ENCODE measurements around the gene SNRPA1. TPM values are rescaled to one million over a fixed set of nuclear protein-coding genes. Genes with fewer than 3 reads are reported as not detected.
A peak's percentile ranks its signal among the peaks of the same experiment; 100 is the strongest.

The SNRPA1 gene
- total RNA-seq, 1 donor from 2014 or later = 13.3 TPM

DNA sequence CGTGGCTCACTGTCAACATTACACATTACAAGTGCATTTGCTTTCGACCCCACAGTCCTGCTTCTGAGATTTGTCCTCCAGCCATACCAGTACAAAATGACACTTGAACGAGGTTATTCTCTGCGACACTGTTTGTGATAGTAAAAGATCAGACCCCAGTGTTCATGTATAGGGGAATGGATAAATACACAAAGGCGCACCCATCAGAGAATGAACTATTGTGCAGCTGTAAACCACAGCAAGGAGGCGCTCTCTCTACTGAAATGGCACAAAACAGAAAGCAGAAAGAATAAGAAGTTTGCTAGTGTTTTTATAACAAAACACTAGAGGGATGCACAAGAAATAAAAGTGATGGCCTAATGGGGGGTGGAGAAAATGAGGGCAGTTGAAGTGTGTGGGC, 38.3 kb downstream of the SNRPA1 start:
- DNase-seq = no peak

DNA sequence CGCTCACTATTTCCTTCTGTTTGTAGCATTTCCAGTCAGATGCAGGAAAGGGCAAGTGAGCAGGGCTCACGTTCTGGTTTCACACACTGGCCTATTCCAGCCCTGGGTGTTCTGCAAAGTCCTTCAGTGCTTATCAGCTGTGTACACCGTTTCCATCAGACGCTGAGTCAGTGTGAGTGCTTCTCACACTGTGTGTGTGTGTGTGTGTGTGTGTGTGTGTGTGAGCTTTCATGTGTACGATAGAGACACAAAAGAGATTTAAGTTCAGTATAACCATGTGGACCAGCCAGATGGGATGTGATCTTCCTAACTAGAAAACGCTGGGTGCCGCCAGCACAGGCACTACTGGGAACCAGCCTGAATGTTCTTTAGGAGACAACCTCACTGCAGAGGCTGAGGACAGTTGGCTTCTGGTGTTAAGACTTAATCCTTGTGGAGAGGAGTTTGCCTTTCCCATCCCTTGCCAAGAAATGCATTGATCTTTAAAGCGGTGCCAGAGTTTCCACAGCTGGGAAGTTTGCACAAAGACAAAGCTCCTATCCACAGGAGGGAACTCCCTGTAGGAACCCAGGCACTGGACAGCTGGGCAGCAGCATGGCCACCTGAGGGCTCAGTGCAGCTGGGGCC, 39.3 kb downstream of the SNRPA1 start:
- DNase-seq = peak; percentile 91

DNA sequence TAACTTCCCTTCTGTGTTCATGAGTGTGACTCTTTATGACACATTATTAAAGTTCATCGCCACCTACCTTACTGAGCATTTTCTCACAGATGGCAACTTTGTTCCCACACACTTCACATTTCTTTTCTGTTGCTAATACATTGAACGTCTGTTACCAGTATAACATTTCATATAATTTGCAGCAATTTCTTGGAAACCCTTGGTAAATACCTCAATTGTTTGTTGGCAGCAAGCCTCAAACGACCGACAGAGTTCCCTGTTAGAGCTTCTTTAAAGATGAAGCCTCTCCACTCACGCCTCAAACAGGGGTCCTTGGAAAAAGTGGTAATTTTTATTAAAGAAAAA, 40.0 kb downstream of the SNRPA1 start:
- DNase-seq = no peak

DNA sequence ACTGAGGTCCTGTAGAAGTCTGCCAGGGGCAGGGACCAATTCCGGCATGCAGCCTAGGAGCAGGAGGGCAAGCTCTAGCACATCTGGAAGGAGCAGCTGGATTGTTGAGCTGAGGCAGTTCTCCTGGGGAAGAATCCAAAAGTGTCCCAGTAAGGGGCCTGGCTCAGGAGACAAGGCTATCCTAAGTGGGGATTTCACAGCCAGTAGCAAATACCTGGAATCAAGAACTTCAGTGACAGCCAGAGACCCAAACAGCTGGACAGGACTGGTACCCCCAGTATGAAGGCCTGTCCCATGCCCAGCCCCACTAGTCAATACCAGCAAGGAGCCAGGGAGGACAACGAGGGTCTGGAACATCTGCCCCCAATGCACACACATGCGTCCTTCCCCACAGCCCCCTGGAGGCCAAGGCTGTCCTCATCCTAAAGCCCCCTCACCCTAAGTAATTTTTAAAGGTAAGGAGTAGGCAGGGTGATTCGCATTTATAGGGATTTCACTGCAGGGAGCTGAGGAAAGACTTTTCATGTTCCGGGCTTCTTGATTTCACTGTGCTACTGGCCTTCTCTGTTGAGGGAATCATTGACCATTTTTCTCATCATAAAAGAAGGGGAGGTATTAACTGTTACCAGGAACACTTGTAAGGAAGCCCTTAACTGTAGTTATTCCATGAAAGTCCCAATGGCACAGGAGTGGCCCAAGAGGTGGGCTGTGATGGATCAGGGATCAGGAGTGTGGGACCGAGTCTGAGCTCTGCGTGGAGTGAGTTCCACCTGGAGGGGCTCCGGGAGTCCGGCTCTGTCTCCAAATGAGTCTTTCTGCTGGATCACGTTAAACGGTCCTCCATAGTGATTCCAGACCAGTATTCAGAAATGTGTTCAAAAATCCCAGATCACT, 40.6 kb downstream of the SNRPA1 start:
- DNase-seq = no peak

DNA sequence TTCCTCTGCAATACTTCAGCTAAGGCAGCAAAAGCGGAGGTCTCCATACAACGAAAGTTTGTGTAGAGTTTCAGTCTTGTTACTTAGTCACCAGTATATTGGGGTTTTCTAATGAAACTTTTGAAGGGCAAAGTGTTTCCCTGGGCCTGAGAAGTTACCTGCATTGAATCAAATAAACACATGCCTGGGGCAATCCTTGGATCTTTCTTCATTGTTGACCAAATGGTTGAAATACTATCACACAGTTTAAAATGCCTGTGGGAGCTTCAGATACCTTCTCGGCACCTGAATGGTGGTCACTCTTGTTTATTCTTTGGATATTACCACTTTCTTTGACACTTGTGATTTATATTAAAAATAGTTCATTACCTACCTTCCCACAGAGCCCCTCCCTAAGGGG, 42.2 kb downstream of the SNRPA1 start:
- no peak for DNase-seq

DNA sequence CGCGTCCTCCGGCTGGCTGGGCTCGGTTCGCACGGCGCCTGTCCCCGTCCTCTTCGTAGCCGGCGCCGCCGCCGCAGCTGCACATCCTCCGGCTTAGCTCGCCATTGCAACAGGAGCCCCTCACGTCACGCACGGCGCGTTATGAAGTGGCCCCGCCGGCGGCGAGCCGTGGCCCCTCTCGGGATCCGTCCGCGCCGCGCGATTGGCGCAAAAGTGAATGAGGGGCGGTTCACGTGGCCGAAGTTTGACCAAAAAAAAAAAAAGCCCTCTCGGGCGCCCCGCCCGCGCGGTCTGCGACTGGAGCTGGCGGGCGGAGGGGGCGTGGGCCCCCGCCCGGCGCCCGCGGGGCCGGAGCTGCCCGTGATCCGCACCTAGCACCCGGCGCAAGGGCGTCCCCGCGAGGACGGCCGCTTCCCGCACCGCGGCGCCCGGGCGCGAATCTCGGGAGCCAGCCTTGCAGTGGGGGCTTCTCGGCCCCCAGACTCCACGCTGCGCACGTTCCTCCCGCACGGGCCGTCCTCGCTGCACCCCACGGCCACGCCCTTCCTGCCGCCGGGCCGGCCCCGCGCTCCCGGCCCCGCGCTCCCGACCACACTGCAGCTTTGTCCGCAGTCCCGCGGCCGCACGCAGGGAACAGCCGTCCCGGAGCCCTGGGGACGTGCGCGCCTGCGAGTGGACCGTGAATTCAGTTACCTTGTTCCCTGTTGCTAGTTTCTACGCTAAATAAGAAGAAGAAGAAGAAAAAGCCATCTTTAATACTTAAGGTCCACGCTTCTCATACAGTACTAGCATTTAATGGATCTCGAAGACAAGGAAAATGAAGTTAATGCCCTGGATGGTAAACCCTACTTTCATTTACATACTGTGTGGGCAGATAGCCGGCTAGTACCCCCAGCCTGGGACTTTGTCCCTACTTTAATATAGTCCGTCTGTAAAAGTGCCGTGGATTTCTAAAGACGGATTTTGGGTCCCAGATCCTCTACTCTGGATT, 42.9 kb downstream of the SNRPA1 start, which contains the start of gene CHSY1:
TSS of gene CHSY1 (minus strand) at position 219 of the 991 bp plus-strand sequence. CDS start 592 bp downstream, outside the sequence.
- peak; percentile 96 for DNase-seq

DNA sequence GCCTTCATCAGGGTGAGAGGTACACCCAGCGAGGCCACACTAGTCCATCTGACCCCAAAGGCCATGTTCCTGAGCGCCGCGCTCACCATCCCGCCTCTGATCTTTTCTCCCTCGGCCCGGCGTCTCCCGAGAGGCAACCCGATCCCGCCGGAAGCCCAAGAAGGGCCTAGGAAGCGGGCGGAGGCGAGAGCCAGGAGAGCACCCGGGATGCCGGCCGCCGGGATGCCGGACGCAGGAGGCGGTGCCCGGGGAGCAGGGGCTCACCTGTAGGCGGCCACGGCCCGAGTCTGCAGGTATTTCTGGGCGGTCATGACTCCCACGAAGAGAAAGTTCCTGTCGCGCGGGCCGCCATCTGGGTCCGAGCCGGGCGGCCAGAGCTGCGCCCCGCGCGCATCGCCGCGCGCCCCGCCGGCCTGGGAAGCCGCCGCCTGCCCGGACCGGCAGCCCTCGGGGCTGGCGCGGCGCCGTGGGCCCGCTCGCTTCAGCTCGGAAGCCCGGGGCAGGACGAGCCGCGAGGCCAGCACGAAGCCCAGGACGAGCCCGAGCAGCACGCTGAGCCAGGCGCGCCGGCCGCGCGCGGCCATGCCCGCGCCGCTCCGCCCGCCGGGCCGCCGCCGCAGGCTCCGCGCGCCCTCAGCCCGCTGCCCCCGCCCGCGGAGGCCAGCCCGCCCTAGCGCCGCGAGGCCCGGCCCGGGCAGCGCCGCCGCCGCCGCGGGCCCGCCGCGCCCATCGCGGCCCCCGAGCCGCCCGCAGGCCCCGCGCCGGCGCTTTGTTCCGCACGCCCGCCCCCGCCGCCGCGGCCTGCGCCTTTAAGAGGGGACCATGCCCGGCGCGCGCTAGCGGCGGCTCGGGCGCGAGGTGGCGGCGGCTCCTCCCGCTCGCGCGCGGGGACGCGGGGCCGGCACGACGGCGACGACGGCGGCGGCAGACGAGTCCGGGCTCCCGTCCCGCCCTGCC, 43.9 kb downstream of the SNRPA1 start:
- peak; percentile 39 for DNase-seq

DNA sequence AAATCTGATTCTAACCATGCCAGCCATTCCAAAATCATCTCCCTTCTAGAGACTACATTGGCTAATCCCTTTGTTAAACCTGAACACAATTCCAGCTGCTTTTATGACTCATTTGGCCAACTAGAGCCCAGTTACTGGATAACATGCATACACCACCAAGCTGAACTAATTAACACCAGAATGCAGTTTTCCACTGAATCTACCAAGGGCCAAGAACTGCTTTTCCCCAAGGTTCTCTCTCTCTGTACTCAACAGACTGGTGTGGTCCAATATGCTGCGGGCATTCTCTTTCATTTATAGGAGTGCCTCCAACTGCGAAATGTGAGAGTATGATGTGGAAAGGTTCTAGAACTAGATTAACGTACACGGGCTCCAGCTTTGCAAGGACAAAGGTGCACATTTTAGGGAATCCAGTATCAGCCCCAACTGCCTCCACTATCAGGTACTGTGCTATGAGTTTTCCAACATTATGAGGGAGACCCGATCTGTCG, 44.7 kb downstream of the SNRPA1 start:
- DNase-seq = peak; percentile 81

DNA sequence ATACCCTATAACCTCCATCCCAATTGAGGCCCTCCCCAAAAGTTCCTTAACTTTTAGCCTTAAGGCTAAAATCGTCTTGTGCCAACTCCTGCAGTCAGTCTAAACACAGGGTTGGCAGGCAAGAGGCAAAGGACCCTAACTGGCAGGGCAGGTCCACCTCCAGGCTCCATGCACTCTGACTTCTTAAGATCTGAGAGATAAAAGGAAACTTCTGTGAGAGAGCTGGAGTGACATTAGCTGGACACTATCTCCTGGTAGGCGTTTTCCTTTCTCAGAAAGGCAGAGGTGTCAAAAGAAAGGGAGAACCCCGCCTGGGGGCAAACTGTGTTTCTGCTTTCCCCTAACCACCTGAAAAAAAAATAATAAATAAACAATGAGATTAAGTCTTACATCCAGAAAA, 46.8 kb downstream of the SNRPA1 start:
- DNase-seq = no peak

DNA sequence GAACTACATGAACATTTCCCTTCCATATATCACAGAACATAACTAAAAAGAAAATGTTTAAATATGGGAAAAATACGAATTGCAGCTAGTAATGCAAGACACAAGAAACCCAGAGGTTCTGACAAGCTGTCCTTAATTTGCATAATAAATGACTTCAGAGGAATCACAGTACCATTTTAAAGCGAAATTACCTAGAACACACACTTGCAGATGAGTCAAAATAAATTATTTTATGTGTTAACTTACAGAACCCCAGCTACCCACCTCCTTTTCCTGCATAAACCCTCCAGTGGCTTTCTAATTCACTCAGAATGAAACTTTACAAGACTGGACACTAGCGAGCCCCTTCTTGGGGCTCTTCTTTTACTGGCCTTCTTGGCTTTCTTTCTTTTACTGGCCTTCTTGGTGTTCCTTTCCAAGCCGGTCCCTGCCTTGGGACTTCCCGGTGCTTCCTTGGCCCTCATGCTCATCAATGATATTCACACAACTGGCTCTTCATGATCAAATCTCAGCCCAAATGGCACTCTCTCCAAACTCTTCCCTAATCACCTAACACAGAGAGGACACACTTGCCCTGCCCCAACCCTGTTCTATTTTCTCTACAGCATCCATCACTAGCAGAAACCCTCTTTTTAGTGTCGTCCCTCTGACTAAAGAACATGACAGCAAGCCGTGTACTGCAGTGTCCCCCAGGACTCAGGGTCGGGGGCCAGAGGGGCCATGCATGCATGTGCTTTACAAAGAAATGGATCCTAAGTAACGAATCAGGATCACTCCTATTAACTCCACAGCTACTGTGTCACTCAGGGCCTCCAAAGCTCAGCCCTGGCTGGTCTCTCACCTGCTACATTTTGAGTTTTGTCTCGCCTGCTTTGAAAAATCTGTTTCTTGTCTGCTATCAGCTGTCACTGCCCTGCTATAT, 48.0 kb downstream of the SNRPA1 start:
- no peak for DNase-seq

DNA sequence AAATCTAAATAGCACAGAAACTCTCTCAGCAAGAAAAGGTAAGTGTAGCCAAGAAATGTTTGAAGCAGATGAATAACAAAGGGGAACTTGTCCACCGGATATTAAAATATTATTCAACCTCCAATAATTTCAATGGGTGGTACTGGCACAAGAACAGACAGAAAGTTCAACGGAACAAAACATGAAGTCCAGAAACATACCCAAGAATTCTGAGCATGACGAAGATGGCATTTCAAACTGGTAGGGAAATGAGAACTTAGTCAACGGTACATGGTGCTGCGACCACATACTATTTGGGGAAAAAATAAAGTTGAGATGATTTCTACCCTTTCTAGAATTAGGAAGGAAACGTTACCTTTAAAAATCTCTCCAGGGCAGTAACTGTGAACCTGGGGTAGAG, 48.7 kb downstream of the SNRPA1 start:
- no peak for DNase-seq

DNA sequence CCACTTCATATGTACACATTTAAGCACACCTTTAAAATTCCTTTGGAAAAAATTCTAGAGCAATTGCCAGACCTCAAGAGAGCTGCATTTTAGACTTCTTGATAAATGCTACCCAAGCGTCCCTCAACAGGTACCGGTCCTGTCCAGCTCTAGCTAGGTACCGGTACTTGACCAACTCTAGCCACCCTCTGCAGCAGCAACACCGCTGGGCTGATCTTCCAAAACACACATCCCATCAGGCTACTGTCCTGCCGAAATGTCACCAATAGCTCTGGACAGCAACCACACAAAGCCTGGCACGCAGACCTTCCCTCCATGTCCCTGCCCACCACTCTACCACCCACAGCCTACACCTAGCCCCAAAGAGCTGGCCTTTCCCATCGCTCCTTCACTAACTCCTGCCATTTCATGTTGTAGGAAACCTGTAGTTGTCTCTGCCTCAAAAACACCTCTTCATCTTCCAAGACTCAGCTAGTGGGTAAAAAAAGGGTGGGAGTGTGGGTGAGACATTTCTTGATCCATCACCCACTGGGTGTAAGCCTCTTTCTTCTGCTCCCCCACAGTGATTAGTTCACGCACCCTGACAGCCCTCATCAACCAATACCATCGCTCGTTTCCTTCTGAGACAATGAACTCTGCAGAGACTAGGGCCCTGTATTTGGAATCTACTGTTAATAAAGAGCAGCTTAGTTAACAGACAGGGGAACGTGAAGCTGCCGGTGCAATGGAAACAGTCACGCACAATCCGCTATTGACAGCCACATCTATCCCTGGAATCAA, 50.0 kb downstream of the SNRPA1 start:
- DNase-seq = no peak

DNA sequence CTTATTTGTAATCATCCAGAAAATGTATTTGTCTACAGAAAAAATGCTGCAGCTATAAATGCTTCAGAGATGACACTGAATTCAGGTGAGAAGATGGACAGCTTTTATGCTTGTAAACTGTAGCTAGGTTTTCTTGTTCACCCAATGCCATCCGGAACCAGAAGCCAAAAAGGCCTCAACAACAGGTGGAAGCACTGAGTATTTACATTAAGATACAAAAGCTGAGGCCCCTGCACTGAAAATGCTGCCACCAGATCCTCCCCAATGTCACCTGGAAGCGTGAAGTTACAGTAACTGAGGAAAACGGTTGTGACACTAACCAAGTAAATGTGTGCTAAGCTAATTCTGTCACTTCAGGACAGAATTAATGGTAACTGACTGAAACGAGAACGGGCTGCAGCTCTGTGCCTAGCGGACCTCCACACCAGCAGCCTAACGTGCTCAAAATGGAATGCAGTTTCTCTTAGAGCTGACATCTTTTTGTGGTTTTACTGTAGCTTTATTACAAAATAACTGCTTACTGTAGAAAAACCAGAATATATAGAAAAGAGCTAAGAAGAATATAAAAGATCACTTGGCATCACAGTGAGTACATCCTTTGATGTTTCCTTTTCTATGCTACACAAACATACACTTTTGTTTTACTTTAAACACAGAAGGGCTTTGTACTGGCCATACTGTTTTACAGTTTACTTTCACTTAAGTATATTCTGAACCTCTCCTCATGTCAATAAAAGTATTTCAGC, 50.8 kb downstream of the SNRPA1 start:
- no peak for DNase-seq

DNA sequence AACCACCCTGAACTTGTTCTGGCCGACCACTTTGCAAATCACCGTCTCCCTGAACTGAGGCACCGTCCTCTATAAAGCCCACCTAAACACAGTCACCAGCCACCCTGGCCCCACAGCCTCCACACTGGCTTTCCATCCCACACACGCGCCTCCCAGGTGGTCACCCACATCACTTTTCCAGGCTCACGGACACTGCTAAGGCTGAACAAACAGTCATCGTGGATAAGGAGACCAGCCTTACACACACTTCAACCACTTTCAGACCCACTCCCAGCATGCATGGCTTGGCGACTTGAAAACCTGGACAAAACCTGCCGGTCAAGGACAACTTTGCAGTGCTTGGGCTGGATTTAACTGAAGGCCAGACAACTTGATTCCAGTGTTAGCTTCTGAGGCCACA, 51.6 kb downstream of the SNRPA1 start:
- DNase-seq = no peak

DNA sequence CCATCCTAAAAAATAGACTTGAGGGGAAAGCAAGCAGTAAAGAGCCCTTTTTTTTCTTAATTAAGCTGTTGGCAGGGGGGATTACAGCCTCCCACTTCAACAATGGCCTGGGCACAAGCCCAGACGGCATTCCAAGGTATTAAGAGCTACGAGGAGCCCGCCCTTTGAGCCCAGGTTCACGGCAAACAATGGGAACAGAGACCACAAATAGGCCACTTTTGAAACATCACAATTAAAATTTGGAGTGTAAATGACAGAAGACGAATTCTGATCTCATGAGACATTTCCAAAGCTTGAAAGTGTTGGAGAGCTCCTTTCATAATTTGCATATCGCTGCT, 52.1 kb downstream of the SNRPA1 start:
- DNase-seq = peak; percentile 68

DNA sequence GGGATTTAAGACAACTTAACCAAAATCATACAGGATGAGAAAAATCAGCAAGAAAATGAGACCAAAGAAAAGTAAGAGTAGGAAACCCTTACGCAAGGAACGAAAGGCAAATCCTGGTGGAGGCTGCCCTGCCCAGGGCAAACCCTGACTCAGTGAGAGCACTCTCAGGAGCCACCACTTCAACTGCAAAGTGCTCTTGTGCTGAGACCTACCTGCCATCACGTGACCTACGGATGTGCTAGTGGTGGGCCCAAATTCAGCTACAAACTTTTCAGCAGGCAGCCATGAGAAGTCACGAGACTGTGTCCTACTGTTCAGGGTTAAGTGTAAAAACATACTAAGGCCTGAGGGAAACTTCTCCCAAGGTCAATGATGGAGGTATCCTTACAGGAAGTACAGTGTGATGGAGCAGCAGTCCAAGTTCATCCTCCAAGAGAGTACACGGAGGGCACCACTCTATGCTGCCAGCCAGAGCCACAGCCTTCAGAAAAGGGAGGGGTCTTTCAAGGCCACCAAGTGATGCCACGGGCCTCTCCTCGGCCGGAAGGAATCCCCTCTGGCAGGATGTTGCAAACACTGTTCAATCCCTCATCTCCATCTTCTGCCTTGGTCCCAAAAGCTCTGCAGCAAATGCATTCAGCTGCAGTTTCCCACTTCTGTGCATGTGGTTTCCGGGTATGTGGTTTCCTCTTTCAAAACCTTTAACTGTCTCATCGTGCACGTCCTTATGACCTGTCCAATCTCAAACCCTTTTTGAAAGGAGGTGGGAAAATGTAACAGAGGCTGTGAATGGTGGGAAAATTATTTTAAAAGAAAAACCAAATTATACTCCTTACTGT, 52.7 kb downstream of the SNRPA1 start:
- peak; percentile 64 for DNase-seq

DNA sequence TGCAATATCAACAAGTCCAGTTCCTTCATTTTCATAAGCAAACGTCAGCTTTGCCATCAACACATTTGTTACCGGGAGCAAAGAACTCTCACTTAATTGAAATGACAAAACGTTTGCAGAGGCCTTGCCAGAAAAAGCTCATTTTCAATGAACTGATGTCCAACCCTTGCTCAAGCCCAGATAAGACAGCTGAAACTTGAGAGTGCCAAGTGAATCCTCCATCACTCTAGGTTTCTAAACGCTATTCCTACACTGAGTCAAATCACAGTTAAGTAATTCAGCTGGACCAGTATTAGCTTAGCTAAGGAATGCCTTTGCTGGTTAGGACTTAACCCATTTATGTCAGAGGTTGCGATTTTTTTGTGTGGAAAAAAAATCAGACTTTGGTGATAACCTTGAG, 54.7 kb downstream of the SNRPA1 start:
- no peak for DNase-seq

DNA sequence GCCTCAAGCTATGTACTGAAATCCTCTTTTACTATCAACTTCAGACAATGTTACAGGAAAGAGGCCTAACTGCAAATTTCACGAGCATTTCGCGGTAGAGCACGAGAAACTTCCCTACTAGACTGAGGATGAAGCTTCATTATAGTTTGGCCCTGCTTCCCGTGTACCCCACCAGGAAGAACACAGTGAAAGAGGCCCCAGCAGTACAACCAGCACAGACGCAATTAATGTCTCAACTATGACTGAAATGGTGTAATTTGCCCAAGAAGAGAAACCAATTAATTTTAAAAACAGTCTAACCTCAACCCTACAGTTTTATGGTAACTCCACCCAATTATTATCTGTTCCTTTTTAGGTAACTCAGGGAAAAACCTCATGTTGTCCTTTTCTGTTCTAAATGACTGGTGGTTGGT, 55.3 kb downstream of the SNRPA1 start:
- DNase-seq = no peak
